ENCODE results near the gene PROM2.

The PROM2 gene

GRCh38 chr2:95314964-95315611 is 40.8 kb downstream of the PROM2 start:
- no peak overlapping the region for H3K4me3 ChIP-seq (ENCODE audit: insufficient read length, low read depth)
- no peak overlapping the region for H3K9ac ChIP-seq (ENCODE audit: insufficient read length, low read depth)
- DNase-seq (ENCODE audit: low read depth, low spot score) = no peak
- H3K27me3 ChIP-seq (ENCODE audit: insufficient read depth, insufficient read length) = no peaks in the 10 kb centered on the region
- H3K36me3 ChIP-seq (ENCODE audit: insufficient read depth, insufficient read length, low read length) = no peaks in the 10 kb centered on the region
- no peaks in the 10 kb centered on the region for H3K9me3 ChIP-seq (ENCODE audit: insufficient read depth, low read length)
- H3K4me1 ChIP-seq (ENCODE audit: insufficient read depth, insufficient read length) = peaks cover 35% of the 10 kb centered on the region
- TF ChIP-seq YY1 (IDR thresholded peaks at IDR 0.05; ENCODE audit: insufficient read depth, insufficient read length) (no peak), SUZ12 (IDR thresholded peaks at IDR 0.05; ENCODE audit: extremely low read depth, insufficient read depth, insufficient read length) (no peak), ZNF274 (IDR thresholded peaks at IDR 0.05; ENCODE audit: low read depth, low read length) (no peak)

DNA sequence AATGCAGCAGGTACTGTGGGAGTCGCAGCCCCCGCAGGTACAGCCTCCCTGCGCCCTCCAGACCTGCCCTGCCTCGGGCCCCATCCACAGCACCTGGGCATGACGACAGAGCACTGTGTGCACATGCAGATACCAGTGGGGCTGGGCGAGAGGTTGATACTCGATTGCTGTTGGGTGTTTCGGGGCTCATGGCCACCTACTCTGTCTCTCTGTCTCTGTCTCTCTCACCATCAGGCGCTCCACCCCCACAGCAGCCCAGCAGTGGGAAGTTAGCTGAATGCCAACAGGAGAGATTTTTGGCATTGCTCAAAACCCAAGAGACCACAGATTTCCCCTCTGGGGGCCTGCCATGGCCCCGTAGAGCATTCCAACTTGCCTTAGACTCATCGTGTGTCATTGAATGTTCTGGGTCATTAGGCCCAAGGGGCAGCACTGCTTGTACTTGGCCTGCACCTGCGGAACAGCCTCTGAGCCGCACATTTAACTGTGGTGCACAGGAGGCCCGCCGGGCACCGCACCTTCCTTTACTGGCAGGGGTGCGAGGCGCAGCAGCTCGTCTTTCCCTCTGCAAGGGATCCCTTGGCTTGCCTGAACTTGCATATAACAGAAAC is 41.7 kb downstream of the PROM2 start:
- no peak overlapping the region for H3K4me3 ChIP-seq (ENCODE audit: insufficient read length, low read depth)
- H3K9me3 ChIP-seq (ENCODE audit: insufficient read depth, low read length) = no peaks in the 10 kb centered on the region
- H3K36me3 ChIP-seq (ENCODE audit: insufficient read depth, insufficient read length, low read length) = no peaks in the 10 kb centered on the region
- no peak for TF ChIP-seq ZNF274 (IDR thresholded peaks at IDR 0.05; ENCODE audit: low read depth, low read length)
- TF ChIP-seq YY1 (IDR thresholded peaks at IDR 0.05; ENCODE audit: insufficient read depth, insufficient read length) = no peak
- TF ChIP-seq SUZ12 (IDR thresholded peaks at IDR 0.05; ENCODE audit: extremely low read depth, insufficient read depth, insufficient read length) = no peak
- no peak overlapping the region for H3K9ac ChIP-seq (ENCODE audit: insufficient read length, low read depth)
- peaks cover 38% of the 10 kb centered on the region for H3K4me1 ChIP-seq (ENCODE audit: insufficient read depth, insufficient read length)
- DNase-seq (ENCODE audit: low read depth, low spot score) = no peak
- H3K27me3 ChIP-seq (ENCODE audit: insufficient read depth, insufficient read length) = no peaks in the 10 kb centered on the region

- TF ChIP-seq ZNF274 (IDR thresholded peaks at IDR 0.05; ENCODE audit: low read depth, low read length) (no peak), YY1 (IDR thresholded peaks at IDR 0.05; ENCODE audit: insufficient read depth, insufficient read length) (no peak), SUZ12 (IDR thresholded peaks at IDR 0.05; ENCODE audit: extremely low read depth, insufficient read depth, insufficient read length) (no peak)
- Histone ChIP-seq H3K36me3 (ENCODE audit: insufficient read depth, insufficient read length, low read length) (no peaks in the 10 kb centered on the region), H3K4me1 (ENCODE audit: insufficient read depth, insufficient read length) (peaks cover 32% of the 10 kb centered on the region), H3K9me3 (ENCODE audit: insufficient read depth, low read length) (no peaks in the 10 kb centered on the region), H3K4me3 (ENCODE audit: insufficient read length, low read depth) (no peak overlapping the region), H3K27me3 (ENCODE audit: insufficient read depth, insufficient read length) (no peaks in the 10 kb centered on the region), H3K9ac (ENCODE audit: insufficient read length, low read depth) (peak overlapping the region; percentile 24)
- DNase-seq (ENCODE audit: low read depth, low spot score) = no peak
Measured at GRCh38 chr2:95316466-95317122, 42.3 kb downstream of the PROM2 start.

- Histone ChIP-seq H3K36me3 (ENCODE audit: insufficient read depth, insufficient read length, low read length) (no peaks in the 10 kb centered on the region), H3K4me1 (ENCODE audit: insufficient read depth, insufficient read length) (peaks cover 27% of the 10 kb centered on the region), H3K27me3 (ENCODE audit: insufficient read depth, insufficient read length) (no peaks in the 10 kb centered on the region), H3K4me3 (ENCODE audit: insufficient read length, low read depth) (no peak overlapping the region), H3K9me3 (ENCODE audit: insufficient read depth, low read length) (no peaks in the 10 kb centered on the region), H3K9ac (ENCODE audit: insufficient read length, low read depth) (no peak overlapping the region)
- no peak for DNase-seq (ENCODE audit: low read depth, low spot score)
- no peak for TF ChIP-seq YY1 (IDR thresholded peaks at IDR 0.05; ENCODE audit: insufficient read depth, insufficient read length)
- TF ChIP-seq ZNF274 (IDR thresholded peaks at IDR 0.05; ENCODE audit: low read depth, low read length) = no peak
- TF ChIP-seq SUZ12 (IDR thresholded peaks at IDR 0.05; ENCODE audit: extremely low read depth, insufficient read depth, insufficient read length) = no peak
Measured at GRCh38 chr2:95317123-95317500, 42.9 kb downstream of the PROM2 start.

DNA sequence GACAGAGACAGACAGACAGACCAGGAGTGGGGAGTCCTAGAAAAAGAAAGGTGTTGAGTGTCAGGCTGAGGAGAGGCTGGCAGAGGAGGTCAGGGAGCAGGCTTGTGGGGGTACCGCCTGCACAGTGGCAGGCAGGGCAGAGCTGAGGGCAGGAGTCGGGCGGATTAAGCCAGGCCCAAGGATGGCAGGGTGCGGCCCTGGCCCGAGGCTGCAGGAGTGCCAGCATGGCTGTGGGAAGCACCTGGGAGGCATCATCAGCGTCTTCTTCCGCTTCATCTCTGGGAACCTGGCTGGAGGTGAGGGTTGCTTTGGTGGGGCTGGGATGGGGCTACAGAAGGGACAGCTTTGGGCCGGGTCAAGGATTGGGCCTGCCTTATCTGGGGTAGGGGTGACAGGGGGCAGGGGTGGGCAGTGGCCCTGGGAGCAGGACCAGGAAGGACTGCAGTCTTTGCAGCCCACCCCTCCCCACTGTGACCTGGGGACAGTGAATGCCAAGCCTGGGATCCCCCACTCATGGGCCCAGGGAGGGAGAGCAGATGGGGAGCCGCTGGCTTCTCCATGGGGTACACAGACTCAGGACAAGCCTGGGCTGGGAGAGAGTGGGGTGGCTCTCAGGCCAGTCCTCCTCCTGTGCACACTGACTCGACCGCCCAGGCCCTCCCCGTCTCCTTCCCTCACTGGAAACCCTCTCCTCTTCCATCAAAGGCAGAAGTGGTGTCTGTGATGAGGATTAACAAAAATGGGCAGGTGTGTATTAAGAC is 43.6 kb downstream of the PROM2 start:
- H3K36me3 ChIP-seq (ENCODE audit: insufficient read depth, insufficient read length, low read length) = no peaks in the 10 kb centered on the region
- DNase-seq (ENCODE audit: low read depth, low spot score) = no peak
- H3K4me3 ChIP-seq (ENCODE audit: insufficient read length, low read depth) = no peak overlapping the region
- no peak overlapping the region for H3K9ac ChIP-seq (ENCODE audit: insufficient read length, low read depth)
- H3K27me3 ChIP-seq (ENCODE audit: insufficient read depth, insufficient read length) = no peaks in the 10 kb centered on the region
- TF ChIP-seq SUZ12 (IDR thresholded peaks at IDR 0.05; ENCODE audit: extremely low read depth, insufficient read depth, insufficient read length) (no peak), YY1 (IDR thresholded peaks at IDR 0.05; ENCODE audit: insufficient read depth, insufficient read length) (no peak), ZNF274 (IDR thresholded peaks at IDR 0.05; ENCODE audit: low read depth, low read length) (no peak)
- no peaks in the 10 kb centered on the region for H3K9me3 ChIP-seq (ENCODE audit: insufficient read depth, low read length)
- peaks cover 27% of the 10 kb centered on the region for H3K4me1 ChIP-seq (ENCODE audit: insufficient read depth, insufficient read length)

DNA sequence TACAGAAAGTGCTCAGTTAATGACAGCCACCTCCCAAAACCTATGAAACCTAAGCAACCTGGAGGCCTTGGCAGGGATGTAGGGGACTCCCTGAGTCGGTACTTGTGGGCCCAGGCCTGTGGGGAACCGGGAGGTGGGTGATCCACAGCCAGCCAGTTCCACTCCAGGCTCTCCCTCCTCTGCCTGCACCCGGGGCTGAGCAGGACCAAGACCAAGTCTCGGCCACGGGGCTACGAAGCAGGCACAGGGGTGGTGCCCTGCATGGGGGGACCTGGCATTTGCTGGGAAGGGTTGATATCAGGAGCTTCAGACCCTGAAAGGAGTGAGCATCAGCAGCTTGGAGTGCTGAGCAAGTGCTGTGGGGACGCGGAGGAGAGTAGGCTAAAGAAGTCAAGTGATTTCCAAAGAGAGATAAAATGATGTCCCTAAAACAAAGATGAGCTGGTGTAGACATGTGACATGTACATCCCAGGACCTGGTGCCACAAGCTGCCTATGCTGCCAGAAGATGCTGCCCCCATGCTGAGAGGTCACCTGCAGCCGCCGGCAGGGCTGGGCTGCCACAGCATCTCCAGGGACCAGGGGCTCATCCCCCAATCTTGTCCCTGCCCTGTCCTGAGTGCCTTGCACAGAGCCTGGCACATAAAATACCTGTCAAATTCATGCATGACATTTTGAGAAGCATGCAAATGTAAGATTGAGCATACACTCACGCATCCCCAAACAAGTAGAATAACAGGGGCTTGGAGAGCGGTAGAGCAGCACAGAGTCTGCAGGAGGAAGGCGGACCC is 44.4 kb downstream of the PROM2 start:
- TF ChIP-seq YY1 (IDR thresholded peaks at IDR 0.05; ENCODE audit: insufficient read depth, insufficient read length) (no peak), SUZ12 (IDR thresholded peaks at IDR 0.05; ENCODE audit: extremely low read depth, insufficient read depth, insufficient read length) (no peak), ZNF274 (IDR thresholded peaks at IDR 0.05; ENCODE audit: low read depth, low read length) (no peak)
- H3K4me1 ChIP-seq (ENCODE audit: insufficient read depth, insufficient read length) = peaks cover 27% of the 10 kb centered on the region
- H3K9me3 ChIP-seq (ENCODE audit: insufficient read depth, low read length) = no peaks in the 10 kb centered on the region

More for the DNA sequence above, 44.4 kb downstream of the PROM2 start:
- DNase-seq (ENCODE audit: low read depth, low spot score) = no peak
- Histone ChIP-seq H3K36me3 (ENCODE audit: insufficient read depth, insufficient read length, low read length) (no peaks in the 10 kb centered on the region), H3K27me3 (ENCODE audit: insufficient read depth, insufficient read length) (no peaks in the 10 kb centered on the region), H3K4me3 (ENCODE audit: insufficient read length, low read depth) (no peak overlapping the region), H3K9ac (ENCODE audit: insufficient read length, low read depth) (no peak overlapping the region)

Measured in NT2/D1 (cell line).